Neural progenitor cell (in vitro differentiated cells): ENCODE measurements around the gene MYH6. TPM values are rescaled to one million over a fixed set of nuclear protein-coding genes. Genes with fewer than 3 reads are reported as not detected.

Experiments
- DNase-seq: peaks from one replicate; pipeline ENCODE4 v3.0.0-alpha.2; 2016; ENCODE audit warnings: low spot score
- H2AFZ ChIP-seq: fragments of 200-600 bp; sonication (generic); replicated peaks from 2 replicates; pipeline ENCODE4 v1.6.1; 2016; ENCODE audit warnings: antibody characterized with exemption
- H3F3A ChIP-seq: fragments of 200-600 bp; sonication (generic); 2 replicates; pipeline ENCODE4 v1.6.1; 2016; ENCODE audit warnings: antibody characterized with exemption, low read depth
- H3K27ac ChIP-seq: fragments of 200-600 bp; sonication (generic); 2 replicates; pipeline ENCODE4 v1.5.1; 2016; ENCODE audit warnings: mild to moderate bottlenecking
- H3K27me3 ChIP-seq: fragments of 200-600 bp; sonication (generic); 2 replicates; pipeline ENCODE4 v1.6.1; 2016; ENCODE audit warnings: mild to moderate bottlenecking, moderate library complexity
- H3K36me3 ChIP-seq: fragments of 200-600 bp; sonication (generic); 2 replicates; pipeline ENCODE4 v1.5.1; 2016
- H3K4me1 ChIP-seq: fragments of 200-600 bp; sonication (generic); 2 replicates; pipeline ENCODE4 v1.6.1; 2016; ENCODE audit warnings: mixed run types
- H3K4me2 ChIP-seq: fragments of 200-600 bp; sonication (generic); 2 replicates; pipeline ENCODE4 v1.6.1; 2016
- H3K4me3 ChIP-seq: fragments of 200-600 bp; sonication (generic); 2 replicates; pipeline ENCODE4 v1.5.1; 2016
- H3K79me2 ChIP-seq: fragments of 200-600 bp; sonication (generic); 2 replicates; pipeline ENCODE4 v1.6.1; 2016; ENCODE audit warnings: low read depth
- H3K9ac ChIP-seq: fragments of 200-600 bp; sonication (generic); 2 replicates; pipeline ENCODE4 v1.6.1; 2016
- H3K9me3 ChIP-seq: fragments of 200-600 bp; sonication (generic); 2 replicates; pipeline ENCODE4 v1.5.1; 2016; ENCODE audit warnings: low read depth
- H4K20me1 ChIP-seq: fragments of 200-600 bp; sonication (generic); 2 replicates; pipeline ENCODE4 v1.6.1; 2016; ENCODE audit warnings: low read depth
- H3K27ac Mint-ChIP-seq: 3 replicates; pipeline ENCODE4 v1.8.0; 2021; ENCODE audit warnings: mixed read lengths
- H3K27me3 Mint-ChIP-seq: 2 replicates; pipeline ENCODE4 v1.8.0; 2022; ENCODE audit warnings: low read depth, mild to moderate bottlenecking, inconsistent platforms, moderate library complexity, mixed read lengths; ENCODE audit not compliant: insufficient read depth
- H3K36me3 Mint-ChIP-seq: 3 replicates; pipeline ENCODE4 v1.8.0; 2021; ENCODE audit warnings: mixed read lengths
- H3K4me1 Mint-ChIP-seq: 3 replicates; pipeline ENCODE4 v1.8.0; 2021; ENCODE audit warnings: mixed read lengths
- H3K4me3 Mint-ChIP-seq: 3 replicates; pipeline ENCODE4 v1.8.0; 2021; ENCODE audit warnings: mild to moderate bottlenecking, moderate library complexity, mixed read lengths
- H3K9me3 Mint-ChIP-seq: 3 replicates; pipeline ENCODE4 v1.8.0; 2020; ENCODE audit warnings: mixed read lengths
- CTCF ChIP-seq: fragments of 200-600 bp; sonication (generic); IDR thresholded peaks from 2 replicates; pipeline ENCODE4 v1.5.1; 2017; ENCODE audit warnings: antibody characterized with exemption, mild to moderate bottlenecking
- EZH2 ChIP-seq: fragments of 200-600 bp; sonication (generic); IDR thresholded peaks from 2 replicates; pipeline ENCODE4 v1.6.1; 2017; ENCODE audit warnings: antibody characterized with exemption, mild to moderate bottlenecking, moderate library complexity
- EZH2phosphoT487 ChIP-seq: fragments of 200-600 bp; sonication (generic); IDR thresholded peaks from 2 replicates; pipeline ENCODE4 v1.6.1; 2017; ENCODE audit warnings: antibody characterized with exemption
- total RNA-seq: library from RNA; depleted of rRNA; stranded (reverse); fragments of >200 nt; gene quantifications from 2 replicates; pipeline ENCODE4 v1.2.3, GENCODE V29; 2015; ENCODE audit warnings: low replicate concordance

The MYH6 gene
- total RNA-seq, 1 donor from 2014 or later, result not detected

GRCh38 chr14:23385244-23385641, 22.8 kb downstream of the MYH6 start:
- Histone ChIP-seq H3K4me1 (no peaks in the 10 kb centered on the region), H3K36me3 (no peaks in the 10 kb centered on the region), H3K9ac (no peak overlapping the region), H4K20me1 (no peaks in the 10 kb centered on the region), H3K4me3 (no peak overlapping the region), H3K9me3 (no peaks in the 10 kb centered on the region), H3F3A (no peaks in the 10 kb centered on the region), H2AFZ (no peak overlapping the region), H3K4me2 (no peak overlapping the region), H3K27ac (no peak overlapping the region), H3K27me3 (no peaks in the 10 kb centered on the region), H3K79me2 (no peaks in the 10 kb centered on the region)
- no peak overlapping the region for H3K4me3 Mint-ChIP-seq
- peaks cover 12% of the 10 kb centered on the region for H3K4me1 Mint-ChIP-seq
- no peak for DNase-seq
- H3K36me3 Mint-ChIP-seq, result no peaks in the 10 kb centered on the region
- no peak for TF ChIP-seq EZH2
- no peak for TF ChIP-seq EZH2phosphoT487
- no peak for TF ChIP-seq CTCF
- H3K9me3 Mint-ChIP-seq, result no peaks in the 10 kb centered on the region
- no peak overlapping the region for H3K27ac Mint-ChIP-seq
- H3K27me3 Mint-ChIP-seq, result peaks cover 7% of the 10 kb centered on the region

GRCh38 chr14:23384364-23385080, 23.6 kb downstream of the MYH6 start:
- no peak overlapping the region for H3K4me3 Mint-ChIP-seq
- no peaks in the 10 kb centered on the region for H3K79me2 ChIP-seq
- H4K20me1 ChIP-seq, result no peaks in the 10 kb centered on the region
- no peak overlapping the region for H3K4me2 ChIP-seq
- H3K27me3 Mint-ChIP-seq, result peaks cover 10% of the 10 kb centered on the region
- peaks cover 12% of the 10 kb centered on the region for H3K4me1 Mint-ChIP-seq
- no peak overlapping the region for H3K4me3 ChIP-seq
- TF ChIP-seq CTCF (no peak), EZH2 (no peak), EZH2phosphoT487 (no peak)
- no peaks in the 10 kb centered on the region for H3K4me1 ChIP-seq
- H3K27ac Mint-ChIP-seq, result no peak overlapping the region
- no peak for DNase-seq
- no peaks in the 10 kb centered on the region for H3K36me3 Mint-ChIP-seq
- no peaks in the 10 kb centered on the region for H3K9me3 ChIP-seq
- H3F3A ChIP-seq, result no peaks in the 10 kb centered on the region
- no peak overlapping the region for H3K27ac ChIP-seq
- no peaks in the 10 kb centered on the region for H3K9me3 Mint-ChIP-seq
- no peaks in the 10 kb centered on the region for H3K36me3 ChIP-seq
- H2AFZ ChIP-seq, result no peak overlapping the region
- H3K27me3 ChIP-seq, result no peaks in the 10 kb centered on the region
- H3K9ac ChIP-seq, result no peak overlapping the region

GRCh38 chr14:23382731-23383440, 25.2 kb downstream of the MYH6 start:
- no peaks in the 10 kb centered on the region for H3F3A ChIP-seq
- no peak overlapping the region for H3K4me2 ChIP-seq
- peak overlapping the region; percentile 10 for H3K27ac Mint-ChIP-seq
- no peaks in the 10 kb centered on the region for H3K4me1 ChIP-seq
- H3K9me3 ChIP-seq, result no peaks in the 10 kb centered on the region
- no peak for TF ChIP-seq EZH2
- TF ChIP-seq CTCF, result no peak
- TF ChIP-seq EZH2phosphoT487, result no peak
- peak overlapping the region; percentile 22 for H3K4me3 Mint-ChIP-seq
- H3K4me1 Mint-ChIP-seq, result peaks cover 15% of the 10 kb centered on the region
- H3K9me3 Mint-ChIP-seq, result no peaks in the 10 kb centered on the region
- H3K27ac ChIP-seq, result no peak overlapping the region
- peaks cover 12% of the 10 kb centered on the region for H3K27me3 Mint-ChIP-seq
- DNase-seq, result no peak
- no peak overlapping the region for H2AFZ ChIP-seq
- H3K36me3 Mint-ChIP-seq, result no peaks in the 10 kb centered on the region
- no peaks in the 10 kb centered on the region for H3K79me2 ChIP-seq
- H3K9ac ChIP-seq, result no peak overlapping the region
- no peaks in the 10 kb centered on the region for H3K27me3 ChIP-seq
- no peaks in the 10 kb centered on the region for H4K20me1 ChIP-seq
- no peak overlapping the region for H3K4me3 ChIP-seq
- H3K36me3 ChIP-seq, result no peaks in the 10 kb centered on the region
